Mesothelial cell of epicardium (in vitro differentiated cells): ENCODE results near the gene QRICH1. TPM values are rescaled to one million over a fixed set of nuclear protein-coding genes. Genes with fewer than 3 reads are reported as not detected.

Experiments used
- DNase-seq, 2 experiments: peaks; one replicate each; pipeline ENCODE4 v3.0.0; 2021; ENCODE audit warnings: low spot score in 2 of 2; ENCODE audit not compliant: unreplicated experiment in 2 of 2
- H3K27ac Mint-ChIP-seq: 2 replicates; pipeline ENCODE4 v1.8.0; 2021; ENCODE audit warnings: mixed read lengths
- H3K27me3 Mint-ChIP-seq: 2 replicates; pipeline ENCODE4 v1.8.0; 2021; ENCODE audit warnings: low read depth, mixed read lengths
- H3K36me3 Mint-ChIP-seq: 2 replicates; pipeline ENCODE4 v1.8.0; 2021; ENCODE audit warnings: mixed read lengths
- H3K4me1 Mint-ChIP-seq: 2 replicates; pipeline ENCODE4 v1.8.0; 2021; ENCODE audit warnings: mixed read lengths
- H3K4me3 Mint-ChIP-seq: 2 replicates; pipeline ENCODE4 v1.8.0; 2021; ENCODE audit warnings: mild to moderate bottlenecking, moderate library complexity, mixed read lengths
- H3K9me3 Mint-ChIP-seq: 2 replicates; pipeline ENCODE4 v1.8.0; 2021; ENCODE audit warnings: mixed read lengths
- CTCF ChIP-seq: fragments of 200-600 bp; sonication (generic); IDR thresholded peaks from one replicate; pipeline ENCODE4 v1.5.0; 2021; ENCODE audit warnings: antibody characterized with exemption; ENCODE audit not compliant: unreplicated experiment
- total RNA-seq: library from RNA; stranded (reverse); gene quantifications from 3 replicates; pipeline ENCODE4 v1.2.1, GENCODE V29; 2021

The QRICH1 gene
- total RNA-seq, 1 donor from 2014 or later = 130 TPM

- H3K27me3 Mint-ChIP-seq = no peaks in the 10 kb centered on the region
- no peak for DNase-seq
- peak overlapping the region; percentile 85 for H3K4me3 Mint-ChIP-seq
- peak overlapping the region; percentile 89 for H3K27ac Mint-ChIP-seq
- no peak for TF ChIP-seq CTCF
- H3K36me3 Mint-ChIP-seq = peaks cover 16% of the 10 kb centered on the region
- H3K4me1 Mint-ChIP-seq = peaks cover 11% of the 10 kb centered on the region
- H3K9me3 Mint-ChIP-seq = no peaks in the 10 kb centered on the region
Observed at GRCh38 chr3:49121132-49121736, 27.4 kb upstream of the QRICH1 start.

GRCh38 chr3:49120438-49121131 lies 26.7 kb upstream of the QRICH1 start, which contains the start of gene USP19:
TSS of gene USP19 (minus strand) at chr3:49120823. CDS start at chr3:49119145, 1,678 bp downstream.
- no peak for TF ChIP-seq CTCF
- H3K36me3 Mint-ChIP-seq = peaks cover 19% of the 10 kb centered on the region
- peaks cover 11% of the 10 kb centered on the region for H3K4me1 Mint-ChIP-seq
- peak; percentile 83 to 89 for DNase-seq
- H3K27me3 Mint-ChIP-seq = no peaks in the 10 kb centered on the region
- no peaks in the 10 kb centered on the region for H3K9me3 Mint-ChIP-seq
- peak within 1 kb of the TSS; percentile 85 for H3K4me3 Mint-ChIP-seq
- peak within 1 kb of the TSS; percentile 97 for H3K27ac Mint-ChIP-seq

GRCh38 chr3:49120096-49120437 lies 26.2 kb upstream of the QRICH1 start:
- Mint-ChIP-seq H3K27me3 (no peaks in the 10 kb centered on the region), H3K9me3 (no peaks in the 10 kb centered on the region), H3K27ac (peak overlapping the region; percentile 97), H3K4me3 (peak overlapping the region; percentile 85), H3K4me1 (peaks cover 11% of the 10 kb centered on the region), H3K36me3 (peaks cover 22% of the 10 kb centered on the region)
- no peak for DNase-seq
- no peak for TF ChIP-seq CTCF

- peaks cover 21% of the 10 kb centered on the region for H3K36me3 Mint-ChIP-seq
Observed at GRCh38 chr3:49119439-49119838, 25.6 kb upstream of the QRICH1 start.

GRCh38 chr3:49119036-49119435 lies 25.2 kb upstream of the QRICH1 start:
- peak overlapping the region; percentile 16 for H3K27ac Mint-ChIP-seq
- H3K36me3 Mint-ChIP-seq = peaks cover 21% of the 10 kb centered on the region
- TF ChIP-seq CTCF = no peak
- no peaks in the 10 kb centered on the region for H3K27me3 Mint-ChIP-seq
- DNase-seq = no peak
- peaks cover 11% of the 10 kb centered on the region for H3K4me1 Mint-ChIP-seq
- H3K4me3 Mint-ChIP-seq = peak overlapping the region; percentile 85
- H3K9me3 Mint-ChIP-seq = no peaks in the 10 kb centered on the region

More at GRCh38 chr3:49119439-49119838, 25.6 kb upstream of the QRICH1 start:
- H3K4me1 Mint-ChIP-seq = peaks cover 11% of the 10 kb centered on the region
- H3K4me3 Mint-ChIP-seq = peak overlapping the region; percentile 85
- no peak for DNase-seq
- H3K9me3 Mint-ChIP-seq = no peaks in the 10 kb centered on the region
- no peaks in the 10 kb centered on the region for H3K27me3 Mint-ChIP-seq
- H3K27ac Mint-ChIP-seq = peak overlapping the region; percentile 97
- no peak for TF ChIP-seq CTCF
